ENCODE results near the gene LRP1. TPM values are rescaled to one million over a fixed set of nuclear protein-coding genes. Genes with fewer than 3 reads are reported as not detected.

The LRP1 gene
- total RNA-seq, 4 donors from 2014 or later = 83.1 to 149 (median 106) TPM

GRCh38 chr12:57135527-57136326 is 7.4 kb downstream of the LRP1 start:
- DNase-seq (ENCODE audit: low spot score in 2 of 2) = peak in 1 of 2 donors; percentile 79
- peak overlapping the region; percentile 12 for H3K4me3 ChIP-seq
- no peaks in the 10 kb centered on the region for H3K27me3 ChIP-seq
- TF ChIP-seq POLR2A (IDR thresholded peaks at IDR 0.05) = no peak
- TF ChIP-seq, protein P1, sequence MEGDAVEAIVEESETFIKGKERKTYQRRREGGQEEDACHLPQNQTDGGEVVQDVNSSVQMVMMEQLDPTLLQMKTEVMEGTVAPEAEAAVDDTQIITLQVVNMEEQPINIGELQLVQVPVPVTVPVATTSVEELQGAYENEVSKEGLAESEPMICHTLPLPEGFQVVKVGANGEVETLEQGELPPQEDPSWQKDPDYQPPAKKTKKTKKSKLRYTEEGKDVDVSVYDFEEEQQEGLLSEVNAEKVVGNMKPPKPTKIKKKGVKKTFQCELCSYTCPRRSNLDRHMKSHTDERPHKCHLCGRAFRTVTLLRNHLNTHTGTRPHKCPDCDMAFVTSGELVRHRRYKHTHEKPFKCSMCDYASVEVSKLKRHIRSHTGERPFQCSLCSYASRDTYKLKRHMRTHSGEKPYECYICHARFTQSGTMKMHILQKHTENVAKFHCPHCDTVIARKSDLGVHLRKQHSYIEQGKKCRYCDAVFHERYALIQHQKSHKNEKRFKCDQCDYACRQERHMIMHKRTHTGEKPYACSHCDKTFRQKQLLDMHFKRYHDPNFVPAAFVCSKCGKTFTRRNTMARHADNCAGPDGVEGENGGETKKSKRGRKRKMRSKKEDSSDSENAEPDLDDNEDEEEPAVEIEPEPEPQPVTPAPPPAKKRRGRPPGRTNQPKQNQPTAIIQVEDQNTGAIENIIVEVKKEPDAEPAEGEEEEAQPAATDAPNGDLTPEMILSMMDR (IDR thresholded peaks at IDR 0.05) = no peak
- no peak for TF ChIP-seq EP300 (IDR thresholded peaks at IDR 0.05)
- no peak for TF ChIP-seq POLR2AphosphoS5 (IDR thresholded peaks at IDR 0.05)
- 58% methylated on average over 12 of the region's 18 CpGs for WGBS
- peaks cover 15% of the 10 kb centered on the region for H3K36me3 ChIP-seq
- peak overlapping the region; percentile 95 for H3K27ac ChIP-seq
- no peaks in the 10 kb centered on the region for H3K9me3 ChIP-seq
- peaks cover 83% of the 10 kb centered on the region for H3K4me1 ChIP-seq

DNA sequence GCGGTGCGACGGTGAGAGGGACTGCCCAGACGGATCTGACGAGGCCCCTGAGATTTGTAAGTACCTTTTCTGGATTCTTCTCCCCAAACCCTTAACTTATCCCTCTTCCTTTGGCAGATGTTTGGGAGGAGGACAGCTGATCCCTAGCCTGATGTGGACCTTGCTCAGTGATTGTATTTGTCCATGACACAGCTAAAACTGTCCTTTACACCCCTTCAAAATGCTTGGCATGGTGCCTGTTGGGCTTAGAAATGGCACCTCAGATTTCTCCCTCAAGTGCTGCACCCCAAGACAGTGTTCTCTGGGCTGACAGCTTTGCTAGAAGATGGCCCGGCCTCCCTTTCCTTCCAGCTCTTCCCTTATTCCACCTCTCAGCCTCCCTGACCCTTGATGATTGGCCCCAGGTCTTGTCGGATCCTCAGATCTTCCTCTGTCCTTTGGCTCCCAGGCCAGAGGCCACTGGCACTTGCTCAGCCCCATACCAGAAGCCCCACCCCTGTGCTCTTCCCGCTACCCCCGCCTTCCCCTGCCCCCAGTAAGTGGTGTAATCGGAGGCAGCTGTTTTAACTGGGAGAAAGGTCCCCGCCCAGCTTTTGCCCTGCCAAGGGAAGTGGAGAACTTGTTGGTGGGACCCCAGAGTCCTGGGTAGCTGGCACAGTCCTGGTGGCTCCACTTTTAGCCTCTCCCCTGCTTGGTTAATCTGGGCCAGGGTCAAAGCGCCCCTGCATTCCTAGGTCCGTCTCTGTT is 10.4 kb downstream of the LRP1 start:
- Histone ChIP-seq H3K27me3 (no peaks in the 10 kb centered on the region), H3K9me3 (no peaks in the 10 kb centered on the region), H3K27ac (peak overlapping the region; percentile 61), H3K4me3 (no peak overlapping the region), H3K36me3 (peaks cover 44% of the 10 kb centered on the region), H3K4me1 (peaks cover 72% of the 10 kb centered on the region)
- DNase-seq (ENCODE audit: low spot score in 2 of 2) = peak; percentile 92
- no peak for TF ChIP-seq POLR2AphosphoS5 (IDR thresholded peaks at IDR 0.05)
- TF ChIP-seq, protein P1 (IDR thresholded peaks at IDR 0.05) = no peak
- no peak for TF ChIP-seq EP300 (IDR thresholded peaks at IDR 0.05)
- TF ChIP-seq POLR2A (IDR thresholded peaks at IDR 0.05) = no peak
- WGBS = 60% methylated on average over 11 of the region's 13 CpGs

DNA sequence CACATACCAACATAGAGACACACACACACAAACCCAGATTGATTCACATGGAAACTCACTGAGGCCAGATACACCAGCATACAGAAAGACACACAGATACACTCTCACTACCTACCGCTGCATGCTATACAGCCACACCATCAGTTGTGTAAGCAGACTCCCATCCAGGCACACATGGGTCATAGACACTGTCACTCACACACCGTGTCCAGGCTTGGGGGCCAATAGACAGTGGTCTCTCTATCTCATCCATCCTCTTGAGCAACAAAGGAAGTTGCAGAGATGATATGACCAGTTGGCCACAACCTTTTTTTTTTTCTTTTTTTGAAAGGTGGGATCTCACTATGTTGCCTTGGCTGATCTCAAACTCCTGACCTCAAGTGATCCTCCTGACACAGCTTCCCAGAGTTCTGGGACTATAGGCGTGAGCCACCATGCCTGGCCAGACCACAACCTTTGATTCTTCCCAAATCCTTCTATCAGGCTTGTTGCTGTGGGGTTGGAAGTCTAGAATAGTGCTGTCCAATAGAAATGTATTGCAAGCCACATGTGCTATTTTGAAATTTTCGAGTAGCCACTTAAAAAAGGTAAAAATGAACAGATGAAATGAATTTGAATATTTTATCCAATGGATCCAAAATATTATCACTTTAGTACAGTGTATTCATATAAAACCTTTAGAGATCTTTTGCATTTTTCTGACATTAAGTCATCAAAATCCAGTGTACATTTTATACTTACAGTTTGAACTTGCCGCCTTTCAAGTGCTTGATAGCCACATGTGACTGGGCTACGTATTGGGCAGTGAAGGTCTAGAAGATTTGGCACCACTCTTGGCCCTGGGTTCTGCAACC is 11.7 kb downstream of the LRP1 start:
- peaks cover 57% of the 10 kb centered on the region for H3K36me3 ChIP-seq
- TF ChIP-seq POLR2AphosphoS5 (IDR thresholded peaks at IDR 0.05) (no peak), EP300 (IDR thresholded peaks at IDR 0.05) (no peak), POLR2A (IDR thresholded peaks at IDR 0.05) (no peak)
- WGBS = 77% methylated on average over 6 of the region's 6 CpGs
- H3K4me3 ChIP-seq = no peak overlapping the region
- peaks cover 65% of the 10 kb centered on the region for H3K4me1 ChIP-seq
- DNase-seq (ENCODE audit: low spot score in 2 of 2) = no peak
- no peaks in the 10 kb centered on the region for H3K9me3 ChIP-seq
- no peaks in the 10 kb centered on the region for H3K27me3 ChIP-seq
- H3K27ac ChIP-seq = no peak overlapping the region

- no peak for TF ChIP-seq POLR2AphosphoS5 (IDR thresholded peaks at IDR 0.05)
- TF ChIP-seq EP300 (IDR thresholded peaks at IDR 0.05) = no peak
- TF ChIP-seq, protein P1 (IDR thresholded peaks at IDR 0.05) = no peak
- TF ChIP-seq POLR2A (IDR thresholded peaks at IDR 0.05) = no peak
- peak overlapping the region; percentile 60 for H3K27ac ChIP-seq
- H3K4me1 ChIP-seq = peaks cover 65% of the 10 kb centered on the region
- H3K9me3 ChIP-seq = no peaks in the 10 kb centered on the region
- WGBS = 84% methylated on average over 8 of the region's 8 CpGs
- no peak overlapping the region for H3K4me3 ChIP-seq
- H3K27me3 ChIP-seq = no peaks in the 10 kb centered on the region
- DNase-seq (ENCODE audit: low spot score in 2 of 2) = no peak
- peaks cover 68% of the 10 kb centered on the region for H3K36me3 ChIP-seq
These were observed 13.0 kb downstream of the LRP1 start for GRCh38 chr12:57141249-57141648.

DNA sequence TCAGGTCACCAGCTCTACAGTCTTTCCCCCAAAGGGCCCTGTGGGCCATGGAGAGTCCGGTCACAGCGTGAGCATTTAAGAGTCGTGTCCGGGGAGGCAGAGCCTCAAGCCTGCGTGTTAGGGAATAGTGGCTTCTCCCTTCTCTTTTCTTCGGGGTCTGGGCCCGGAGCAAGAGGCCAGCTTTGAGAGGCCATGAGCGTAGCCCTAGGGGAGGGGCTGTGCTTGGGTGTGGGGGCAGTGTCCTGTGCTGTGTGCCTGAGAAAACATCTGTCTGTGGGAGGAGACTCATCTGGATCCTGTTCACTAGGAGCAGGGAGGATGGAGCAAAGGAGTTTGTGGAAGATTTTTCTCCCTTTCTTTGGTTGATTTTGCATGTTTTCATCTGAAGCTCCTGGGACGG is 13.8 kb downstream of the LRP1 start:
- TF ChIP-seq, protein P1 (IDR thresholded peaks at IDR 0.05) = no peak
- TF ChIP-seq POLR2A (IDR thresholded peaks at IDR 0.05) = no peak
- TF ChIP-seq POLR2AphosphoS5 (IDR thresholded peaks at IDR 0.05) = no peak
- no peak for TF ChIP-seq EP300 (IDR thresholded peaks at IDR 0.05)
- Histone ChIP-seq H3K36me3 (peaks cover 75% of the 10 kb centered on the region), H3K27me3 (no peaks in the 10 kb centered on the region), H3K9me3 (no peaks in the 10 kb centered on the region), H3K4me1 (peaks cover 70% of the 10 kb centered on the region), H3K27ac (peak overlapping the region; percentile 60), H3K4me3 (no peak overlapping the region)
- no peak for DNase-seq (ENCODE audit: low spot score in 2 of 2)
- WGBS = 66% methylated on average over 8 of the region's 9 CpGs
